ENCODE results near the gene CRTAC1.

DNA sequence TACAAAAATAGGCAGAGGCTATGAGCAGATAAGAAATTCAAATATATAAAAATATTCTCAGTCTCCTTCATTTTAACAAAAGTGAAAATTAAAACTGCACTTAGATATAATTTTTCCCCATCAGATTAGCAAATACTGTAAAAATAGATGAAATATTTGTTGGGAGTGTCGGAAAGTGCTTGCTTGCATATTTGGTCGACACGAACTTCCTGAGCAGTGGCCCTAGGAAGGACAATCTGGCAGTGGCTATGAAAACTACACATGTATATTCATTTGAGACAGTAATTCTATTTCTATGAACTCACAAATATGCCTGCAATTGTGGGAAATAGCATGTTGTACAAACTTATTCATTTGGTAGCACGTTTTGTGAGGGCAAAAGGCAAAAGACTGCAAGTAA is 99.4 kb downstream of the CRTAC1 start:
- TF ChIP-seq EZH2 (IDR thresholded peaks at IDR 0.05; ENCODE audit: borderline replicate concordance, control insufficient read depth, low read depth, low read length) (no peak), RAD21 (IDR thresholded peaks at IDR 0.05; ENCODE audit: insufficient read depth, low read depth, low read length) (no peak), CREB1 (IDR thresholded peaks at IDR 0.05; ENCODE audit: low read depth) (no peak), CBX3 (IDR thresholded peaks at IDR 0.05; ENCODE audit: borderline replicate concordance, low read depth) (no peak), KDM1A (IDR thresholded peaks at IDR 0.05; ENCODE audit: borderline replicate concordance) (no peak), POLR2AphosphoS2 (IDR thresholded peaks at IDR 0.05; ENCODE audit: low read depth, low read length) (no peak), SP1 (IDR thresholded peaks at IDR 0.05; ENCODE audit: low read depth, low read length) (no peak)
- TF ChIP-seq, protein P1, sequence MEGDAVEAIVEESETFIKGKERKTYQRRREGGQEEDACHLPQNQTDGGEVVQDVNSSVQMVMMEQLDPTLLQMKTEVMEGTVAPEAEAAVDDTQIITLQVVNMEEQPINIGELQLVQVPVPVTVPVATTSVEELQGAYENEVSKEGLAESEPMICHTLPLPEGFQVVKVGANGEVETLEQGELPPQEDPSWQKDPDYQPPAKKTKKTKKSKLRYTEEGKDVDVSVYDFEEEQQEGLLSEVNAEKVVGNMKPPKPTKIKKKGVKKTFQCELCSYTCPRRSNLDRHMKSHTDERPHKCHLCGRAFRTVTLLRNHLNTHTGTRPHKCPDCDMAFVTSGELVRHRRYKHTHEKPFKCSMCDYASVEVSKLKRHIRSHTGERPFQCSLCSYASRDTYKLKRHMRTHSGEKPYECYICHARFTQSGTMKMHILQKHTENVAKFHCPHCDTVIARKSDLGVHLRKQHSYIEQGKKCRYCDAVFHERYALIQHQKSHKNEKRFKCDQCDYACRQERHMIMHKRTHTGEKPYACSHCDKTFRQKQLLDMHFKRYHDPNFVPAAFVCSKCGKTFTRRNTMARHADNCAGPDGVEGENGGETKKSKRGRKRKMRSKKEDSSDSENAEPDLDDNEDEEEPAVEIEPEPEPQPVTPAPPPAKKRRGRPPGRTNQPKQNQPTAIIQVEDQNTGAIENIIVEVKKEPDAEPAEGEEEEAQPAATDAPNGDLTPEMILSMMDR (IDR thresholded peaks at IDR 0.05 in 2 of 3, conservative IDR thresholded peaks at IDR 0.05 in 1 of 3; ENCODE audit: control insufficient read depth in 2 of 3, extremely low read depth in 1 of 3, insufficient read depth in 1 of 3, low read depth in 3 of 3, low read length in 3 of 3), result no peak
- TF ChIP-seq, protein P2, sequence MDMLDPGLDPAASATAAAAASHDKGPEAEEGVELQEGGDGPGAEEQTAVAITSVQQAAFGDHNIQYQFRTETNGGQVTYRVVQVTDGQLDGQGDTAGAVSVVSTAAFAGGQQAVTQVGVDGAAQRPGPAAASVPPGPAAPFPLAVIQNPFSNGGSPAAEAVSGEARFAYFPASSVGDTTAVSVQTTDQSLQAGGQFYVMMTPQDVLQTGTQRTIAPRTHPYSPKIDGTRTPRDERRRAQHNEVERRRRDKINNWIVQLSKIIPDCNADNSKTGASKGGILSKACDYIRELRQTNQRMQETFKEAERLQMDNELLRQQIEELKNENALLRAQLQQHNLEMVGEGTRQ (IDR thresholded peaks at IDR 0.05; ENCODE audit: borderline replicate concordance, low read depth, low read length), result no peak

All from GM12878 (cell line).